Stimulated activated effector memory CD8-positive, alpha-beta T cell treated with anti-CD3 and anti-CD28 coated beads, Interleukin-12 subunit alpha, Interleukin-12 subunit beta, amount 100 ng/mL, for 72 hours (primary cell): Measurements from ENCODE around the gene QPRT.
"Not testable (repeated sequence)": the region's sequence is repeated elsewhere in the genome, so short reads cannot be mapped to it uniquely, and the experiment has no call there.

Experiments
- ATAC-seq: fragments of 150-1000 bp; cut with Tn5 transposase; 2 replicates; pipeline ENCODE4 v1.10.0; 2021
- DNase-seq, 2 donors: peaks; one replicate each; pipeline ENCODE4 v3.0.0; 2021 to 2022; ENCODE audit warnings: low spot score in 2 of 2
- H3K27ac Mint-ChIP-seq: one replicate; pipeline ENCODE4 v1.8.0; 2022; ENCODE audit warnings: mild to moderate bottlenecking, mixed read lengths
- H3K36me3 Mint-ChIP-seq: one replicate; pipeline ENCODE4 v1.8.0; 2022; ENCODE audit warnings: mild to moderate bottlenecking, mixed read lengths
- H3K4me1 Mint-ChIP-seq: one replicate; pipeline ENCODE4 v1.8.0; 2022; ENCODE audit warnings: mixed read lengths
- H3K4me3 Mint-ChIP-seq: one replicate; pipeline ENCODE4 v1.8.0; 2022; ENCODE audit warnings: mild to moderate bottlenecking, mixed read lengths
- H3K9me3 Mint-ChIP-seq: one replicate; pipeline ENCODE4 v1.8.0; 2022; ENCODE audit warnings: mixed read lengths

QPRT gene

GRCh38 chr16:29714972-29715371 lies 36.0 kb downstream of the QPRT start:
- H3K4me3 Mint-ChIP-seq = no peak overlapping the region
- no peak for DNase-seq
- no peaks in the 10 kb centered on the region for H3K36me3 Mint-ChIP-seq
- no peak for ATAC-seq
- peaks cover 17% of the 10 kb centered on the region for H3K4me1 Mint-ChIP-seq
- H3K9me3 Mint-ChIP-seq = no peaks in the 10 kb centered on the region
- H3K27ac Mint-ChIP-seq = no peak overlapping the region

GRCh38 chr16:29717113-29717512 lies 38.1 kb downstream of the QPRT start:
- Mint-ChIP-seq H3K36me3 (no peaks in the 10 kb centered on the region), H3K4me1 (peaks cover 13% of the 10 kb centered on the region), H3K9me3 (no peaks in the 10 kb centered on the region), H3K4me3 (no peak overlapping the region), H3K27ac (no peak overlapping the region)
- ATAC-seq (no peak), DNase-seq (no peak)

GRCh38 chr16:29719063-29719462 lies 40.1 kb downstream of the QPRT start:
- Mint-ChIP-seq H3K4me1 (peaks cover 13% of the 10 kb centered on the region), H3K36me3 (no peaks in the 10 kb centered on the region), H3K27ac (no peak overlapping the region), H3K9me3 (no peaks in the 10 kb centered on the region), H3K4me3 (no peak overlapping the region)
- no peak for ATAC-seq
- no peak for DNase-seq

DNA sequence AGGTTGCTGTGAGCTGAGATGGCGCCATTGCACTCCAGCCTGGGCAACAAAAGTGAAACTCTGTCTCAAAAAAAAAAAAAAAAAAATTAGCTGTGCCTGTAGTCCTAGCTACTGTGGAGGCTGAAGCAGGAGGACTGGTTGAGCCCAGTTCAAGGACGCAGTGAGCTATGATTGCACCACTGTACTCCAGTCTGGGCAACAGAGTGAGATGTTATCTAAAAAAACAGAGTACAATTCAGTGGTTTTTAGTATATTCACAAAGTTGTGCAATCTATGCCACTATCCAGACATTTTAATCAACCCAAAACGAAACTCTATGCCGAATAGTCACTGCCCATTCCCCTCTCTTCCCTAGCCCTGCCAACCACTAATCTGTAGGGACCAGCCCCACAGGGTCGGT lies 41.7 kb downstream of the QPRT start:
- H3K4me1 Mint-ChIP-seq = peaks cover 13% of the 10 kb centered on the region
- DNase-seq (no peak), ATAC-seq (no peak)
- H3K4me3 Mint-ChIP-seq = no peak overlapping the region
- no peaks in the 10 kb centered on the region for H3K36me3 Mint-ChIP-seq
- H3K27ac Mint-ChIP-seq = peak overlapping the region; percentile 77
- no peaks in the 10 kb centered on the region for H3K9me3 Mint-ChIP-seq

GRCh38 chr16:29721167-29721879 lies 42.3 kb downstream of the QPRT start:
- peak; percentile 25 to 59 for DNase-seq
- H3K9me3 Mint-ChIP-seq, H3K36me3 Mint-ChIP-seq: not testable (repeated sequence)

DNA sequence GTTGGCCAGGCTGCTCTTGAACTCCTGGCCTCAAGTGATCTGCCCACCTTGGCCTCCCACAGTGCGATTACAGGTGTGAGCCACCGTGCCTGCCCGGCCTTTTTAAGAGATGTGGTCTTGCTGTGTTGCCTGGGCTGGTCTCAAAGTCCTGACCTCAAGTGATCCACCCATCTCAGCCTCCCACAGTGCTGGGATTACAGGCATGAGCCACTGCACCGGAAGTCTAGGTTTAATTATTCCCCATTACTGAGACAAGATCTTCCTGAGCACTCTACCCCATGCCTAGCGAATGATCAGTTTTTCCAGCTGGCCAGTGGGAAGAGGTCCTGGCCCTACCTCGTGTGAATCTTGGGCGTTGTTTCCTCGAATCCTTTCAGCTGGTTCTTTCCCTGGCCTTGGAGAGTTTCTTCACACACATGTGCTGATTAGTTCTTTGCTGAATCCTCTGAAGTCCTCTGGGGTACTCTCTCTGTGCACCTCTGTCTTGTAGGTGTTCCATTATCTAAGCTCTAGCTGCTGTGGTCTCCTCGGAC lies 47.9 kb downstream of the QPRT start:
- no peak overlapping the region for H3K4me3 Mint-ChIP-seq
- H3K4me1 Mint-ChIP-seq = peaks cover 9% of the 10 kb centered on the region
- no peak for ATAC-seq
- no peak for DNase-seq
- H3K36me3 Mint-ChIP-seq = no peaks in the 10 kb centered on the region
- H3K9me3 Mint-ChIP-seq = no peaks in the 10 kb centered on the region
- no peak overlapping the region for H3K27ac Mint-ChIP-seq

More at GRCh38 chr16:29721167-29721879, 42.3 kb downstream of the QPRT start:
- Mint-ChIP-seq H3K4me1 (peaks cover 13% of the 10 kb centered on the region), H3K4me3 (peak overlapping the region; percentile 5), H3K27ac (peak overlapping the region; percentile 77)
- ATAC-seq = peak; percentile 63

- Mint-ChIP-seq H3K4me1 (peaks cover 14% of the 10 kb centered on the region), H3K27ac (no peak overlapping the region), H3K36me3 (peaks cover 5% of the 10 kb centered on the region), H3K4me3 (no peak overlapping the region), H3K9me3 (peaks cover 2% of the 10 kb centered on the region)
- ATAC-seq = no peak
- DNase-seq = no peak
Measured at GRCh38 chr16:29727452-29727851, 48.5 kb downstream of the QPRT start.

- Mint-ChIP-seq H3K9me3 (peaks cover 2% of the 10 kb centered on the region), H3K4me1 (peaks cover 23% of the 10 kb centered on the region), H3K27ac (no peak overlapping the region), H3K36me3 (peaks cover 6% of the 10 kb centered on the region), H3K4me3 (no peak overlapping the region)
- no peak for DNase-seq
- no peak for ATAC-seq
Measured at GRCh38 chr16:29729116-29729521, 50.1 kb downstream of the QPRT start.

DNA sequence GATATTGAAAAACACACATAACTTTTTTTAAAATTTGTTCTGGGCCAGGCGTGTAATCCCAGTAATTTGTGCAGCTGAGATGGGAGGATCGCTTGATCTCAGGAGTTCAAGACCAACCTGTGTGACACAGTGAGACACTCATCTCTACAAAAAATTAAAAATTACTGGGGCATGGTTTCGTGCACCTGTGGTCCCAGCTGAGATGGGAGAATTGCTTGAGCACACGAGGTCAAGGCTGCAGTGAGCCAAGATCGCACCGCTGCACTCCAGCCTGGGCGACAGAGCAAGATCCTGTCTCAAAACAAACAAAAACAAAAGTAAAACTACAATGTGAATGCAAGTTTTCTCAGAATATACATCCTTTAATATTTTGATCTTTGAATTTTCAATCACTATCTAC lies 51.7 kb downstream of the QPRT start:
- DNase-seq (no peak), ATAC-seq (no peak)
- peaks cover 31% of the 10 kb centered on the region for H3K4me1 Mint-ChIP-seq
- H3K36me3 Mint-ChIP-seq = peaks cover 6% of the 10 kb centered on the region
- peak overlapping the region; percentile 49 for H3K4me3 Mint-ChIP-seq
- H3K9me3 Mint-ChIP-seq = peaks cover 2% of the 10 kb centered on the region
- no peak overlapping the region for H3K27ac Mint-ChIP-seq

DNA sequence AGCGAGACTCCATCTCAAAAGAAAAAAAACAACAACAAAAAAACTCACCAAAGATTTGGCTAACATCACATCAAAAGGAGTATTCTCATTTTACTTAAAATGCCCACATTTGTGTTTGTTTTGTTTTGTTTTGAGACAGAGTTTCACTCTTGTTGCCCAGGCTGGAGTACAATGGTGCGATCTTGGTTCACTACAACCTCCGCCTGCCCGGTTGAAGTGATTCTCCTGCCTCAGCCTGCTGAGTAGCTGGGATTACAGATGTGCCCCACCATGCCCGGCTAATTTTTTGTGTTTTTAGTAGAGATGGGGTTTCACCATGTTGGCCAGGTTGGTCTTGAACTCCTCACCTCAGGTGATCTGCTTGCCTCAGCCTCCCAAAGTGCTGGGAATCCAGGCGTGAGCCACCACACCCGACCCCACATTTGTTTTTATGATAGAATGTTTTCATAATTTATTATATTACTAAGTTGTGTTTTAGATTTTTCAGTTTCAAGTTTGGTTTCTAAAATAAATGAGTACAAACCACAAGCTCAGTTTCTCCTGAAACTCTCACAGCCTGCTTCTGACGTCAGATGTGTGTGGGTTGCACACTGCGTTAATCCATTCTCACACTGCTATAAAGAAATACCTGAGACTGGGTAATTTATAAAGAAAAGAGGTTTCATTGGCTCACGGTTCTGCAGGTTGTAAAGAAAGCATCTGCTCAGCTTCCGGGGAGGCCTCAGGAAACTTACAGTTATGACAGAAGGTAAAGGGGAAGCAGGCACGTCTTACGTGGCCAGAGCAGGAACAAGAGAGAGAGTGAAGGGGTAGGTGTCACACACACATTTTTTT lies 53.0 kb downstream of the QPRT start:
- ATAC-seq (peak; percentile 89), DNase-seq (peak; percentile 45 to 79)
- not testable (repeated sequence) for H3K9me3 Mint-ChIP-seq, H3K36me3 Mint-ChIP-seq
- H3K27ac Mint-ChIP-seq = peak overlapping the region; percentile 74
- H3K4me1 Mint-ChIP-seq = peaks cover 44% of the 10 kb centered on the region
- peak overlapping the region; percentile 49 for H3K4me3 Mint-ChIP-seq

DNA sequence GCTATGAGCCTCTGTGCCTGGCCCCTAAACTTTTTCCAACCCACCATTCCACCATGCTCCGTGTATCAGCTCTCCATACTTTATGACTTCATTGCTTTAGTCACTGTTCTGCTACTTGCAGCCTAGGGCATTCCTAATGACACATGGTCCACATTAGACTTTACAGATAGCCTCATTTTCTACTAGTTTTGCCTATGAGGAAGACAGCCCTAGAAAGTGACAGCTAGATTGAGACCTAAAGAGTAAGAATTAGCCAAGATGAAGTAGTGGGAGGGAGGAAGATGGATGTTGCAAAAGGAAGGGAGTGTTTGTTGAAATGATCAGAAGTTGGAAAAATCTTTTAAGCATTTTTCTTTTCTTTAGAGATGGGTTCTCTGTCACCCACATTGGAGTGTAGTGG lies 55.8 kb downstream of the QPRT start:
- peaks cover 6% of the 10 kb centered on the region for H3K36me3 Mint-ChIP-seq
- DNase-seq = no peak
- no peak overlapping the region for H3K4me3 Mint-ChIP-seq
- H3K9me3 Mint-ChIP-seq = peaks cover 2% of the 10 kb centered on the region
- no peak overlapping the region for H3K27ac Mint-ChIP-seq
- ATAC-seq = no peak
- H3K4me1 Mint-ChIP-seq = peaks cover 68% of the 10 kb centered on the region

DNA sequence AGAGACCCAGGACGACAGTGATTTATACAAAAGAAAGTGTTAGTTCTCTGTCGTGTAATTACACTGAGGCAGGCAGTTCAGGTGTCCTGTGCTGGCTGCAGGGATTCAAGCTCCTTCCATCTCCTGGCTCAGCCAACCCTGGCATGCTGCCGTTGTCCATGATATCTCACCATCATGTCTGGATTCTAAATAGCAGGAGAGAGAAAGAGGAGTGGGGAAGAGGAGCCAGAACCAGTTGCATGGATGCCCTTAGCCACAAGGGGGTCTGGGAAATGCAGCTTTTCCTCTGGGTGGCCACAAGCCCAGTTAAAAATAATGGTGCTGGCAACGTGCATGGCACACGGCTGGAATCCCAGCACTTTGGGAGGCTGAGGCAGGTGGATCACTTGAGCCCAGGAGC lies 57.1 kb downstream of the QPRT start:
- Mint-ChIP-seq H3K4me3 (no peak overlapping the region), H3K4me1 (peaks cover 78% of the 10 kb centered on the region), H3K9me3 (peaks cover 2% of the 10 kb centered on the region), H3K27ac (peak overlapping the region; percentile 65), H3K36me3 (peaks cover 6% of the 10 kb centered on the region)
- ATAC-seq = no peak
- DNase-seq = no peak

DNA sequence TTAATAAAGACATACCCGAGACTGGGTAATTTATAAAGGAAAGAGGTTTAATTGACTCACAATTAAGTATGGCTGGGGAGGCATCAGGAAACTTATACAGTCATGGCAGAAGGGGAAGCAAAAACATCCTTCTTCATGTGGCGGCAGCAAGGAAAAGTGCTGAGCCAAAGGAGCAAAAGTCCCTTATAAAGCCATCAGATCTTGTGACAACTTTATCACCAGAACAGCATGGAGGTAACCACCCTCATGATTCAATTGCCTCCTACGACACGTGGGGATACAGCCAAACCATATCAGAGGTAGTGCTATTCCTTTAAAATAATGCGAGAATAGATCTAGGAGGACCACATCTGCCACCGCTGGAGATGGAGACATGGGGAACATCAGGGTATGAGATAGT lies 57.8 kb downstream of the QPRT start:
- Mint-ChIP-seq H3K36me3 (peaks cover 12% of the 10 kb centered on the region), H3K9me3 (peaks cover 2% of the 10 kb centered on the region), H3K27ac (peak overlapping the region; percentile 3), H3K4me3 (no peak overlapping the region), H3K4me1 (peaks cover 80% of the 10 kb centered on the region)
- no peak for ATAC-seq
- DNase-seq = no peak

GRCh38 chr16:29737713-29738112 lies 58.7 kb downstream of the QPRT start:
- H3K9me3 Mint-ChIP-seq = no peaks in the 10 kb centered on the region
- H3K4me3 Mint-ChIP-seq = peak overlapping the region; percentile 53
- peaks cover 76% of the 10 kb centered on the region for H3K4me1 Mint-ChIP-seq
- H3K27ac Mint-ChIP-seq = peak overlapping the region; percentile 79
- no peak for ATAC-seq
- DNase-seq = no peak
- H3K36me3 Mint-ChIP-seq = peaks cover 16% of the 10 kb centered on the region

DNA sequence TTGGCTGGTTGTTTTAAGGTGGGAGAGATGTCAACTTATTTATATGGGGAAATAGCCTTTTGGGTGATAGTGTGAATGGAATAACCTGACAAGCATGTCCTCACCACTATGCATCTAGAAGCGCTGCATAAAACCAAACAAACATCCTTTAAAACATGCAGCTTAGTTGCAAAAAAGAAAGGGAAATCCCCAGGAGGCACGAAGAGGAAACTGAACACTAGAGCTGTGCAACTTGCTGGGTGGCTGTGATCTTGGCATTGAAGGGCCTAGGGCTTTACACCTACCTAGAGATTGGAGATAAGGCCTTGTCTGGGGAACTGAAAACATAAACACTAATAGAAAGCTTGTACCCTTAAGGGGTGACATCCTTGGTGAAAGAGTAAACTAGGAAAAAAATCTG lies 59.5 kb downstream of the QPRT start:
- Mint-ChIP-seq H3K4me3 (peak overlapping the region; percentile 53), H3K4me1 (peaks cover 73% of the 10 kb centered on the region), H3K9me3 (no peaks in the 10 kb centered on the region), H3K27ac (peak overlapping the region; percentile 79), H3K36me3 (peaks cover 24% of the 10 kb centered on the region)
- DNase-seq (peak in 1 of 2 donors; percentile 63), ATAC-seq (peak; percentile 91)
